ENCODE measurements around the gene NIPAL3. TPM values are rescaled to one million over a fixed set of nuclear protein-coding genes. Genes with fewer than 3 reads are reported as not detected.

The NIPAL3 gene
- total RNA-seq, 6 donors from 2014 or later, result 28.2 to 71.0 (median 46.6) TPM

DNA sequence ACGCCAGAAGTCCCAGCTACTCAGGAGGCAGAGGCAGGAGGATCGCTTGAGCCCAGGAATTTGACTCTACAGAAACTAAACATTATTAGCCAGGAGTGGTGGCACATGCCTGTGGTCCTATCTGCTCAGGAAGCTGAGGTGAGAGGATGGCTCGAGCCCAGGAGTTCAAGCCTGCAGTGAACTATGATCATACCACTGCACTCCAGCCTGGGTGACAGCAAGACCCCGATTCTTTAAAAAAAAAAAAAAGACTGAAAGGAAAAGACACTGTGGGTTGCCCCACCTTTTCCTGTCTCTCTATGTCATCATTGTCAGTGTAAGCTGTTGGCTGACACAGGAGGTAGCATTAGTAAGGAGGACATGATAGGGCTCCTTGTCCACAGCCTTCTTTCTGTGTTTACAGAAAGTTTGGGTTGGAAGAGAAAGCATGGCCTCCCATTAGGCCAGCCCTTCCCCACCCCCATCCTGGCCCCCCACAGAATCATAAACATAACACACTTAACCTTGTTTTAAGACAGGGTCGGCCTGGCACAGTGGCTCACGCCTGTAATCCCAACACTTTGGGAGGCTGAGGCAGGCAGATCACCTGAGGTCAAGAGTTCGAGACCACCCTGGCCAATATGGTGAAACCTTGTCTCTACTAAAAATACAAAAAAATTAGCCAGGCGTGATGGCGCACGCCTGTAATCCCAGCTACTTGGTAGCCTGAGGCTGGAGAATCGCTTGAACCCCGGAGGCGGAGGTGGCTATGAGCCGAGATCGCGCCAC is 66.4 kb downstream of the NIPAL3 start:
- no peaks in the 10 kb centered on the region for H3K27me3 ChIP-seq
- DNase-seq (no peak), ATAC-seq (ENCODE audit: low FRiP score in 2 of 2) (no peak)
- peak overlapping the region in 1 of 4 donors; percentile 30 for H3K27ac ChIP-seq
- H3K4me1 ChIP-seq, result no peaks in the 10 kb centered on the region
- no peaks in the 10 kb centered on the region for H3K9me3 ChIP-seq
- H3K4me3 ChIP-seq, result no peak overlapping the region
- WGBS, 2 donors, result 82 to 90% methylated on average over 16 of the region's 16 CpGs
- H3K36me3 ChIP-seq, result no peaks in the 10 kb centered on the region
- TF ChIP-seq, protein P1, sequence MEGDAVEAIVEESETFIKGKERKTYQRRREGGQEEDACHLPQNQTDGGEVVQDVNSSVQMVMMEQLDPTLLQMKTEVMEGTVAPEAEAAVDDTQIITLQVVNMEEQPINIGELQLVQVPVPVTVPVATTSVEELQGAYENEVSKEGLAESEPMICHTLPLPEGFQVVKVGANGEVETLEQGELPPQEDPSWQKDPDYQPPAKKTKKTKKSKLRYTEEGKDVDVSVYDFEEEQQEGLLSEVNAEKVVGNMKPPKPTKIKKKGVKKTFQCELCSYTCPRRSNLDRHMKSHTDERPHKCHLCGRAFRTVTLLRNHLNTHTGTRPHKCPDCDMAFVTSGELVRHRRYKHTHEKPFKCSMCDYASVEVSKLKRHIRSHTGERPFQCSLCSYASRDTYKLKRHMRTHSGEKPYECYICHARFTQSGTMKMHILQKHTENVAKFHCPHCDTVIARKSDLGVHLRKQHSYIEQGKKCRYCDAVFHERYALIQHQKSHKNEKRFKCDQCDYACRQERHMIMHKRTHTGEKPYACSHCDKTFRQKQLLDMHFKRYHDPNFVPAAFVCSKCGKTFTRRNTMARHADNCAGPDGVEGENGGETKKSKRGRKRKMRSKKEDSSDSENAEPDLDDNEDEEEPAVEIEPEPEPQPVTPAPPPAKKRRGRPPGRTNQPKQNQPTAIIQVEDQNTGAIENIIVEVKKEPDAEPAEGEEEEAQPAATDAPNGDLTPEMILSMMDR (IDR thresholded peaks at IDR 0.05), result no peak
- TF ChIP-seq POLR2A (IDR thresholded peaks at IDR 0.05), result no peak
- TF ChIP-seq POLR2AphosphoS5 (IDR thresholded peaks at IDR 0.05), result no peak
- no peak for TF ChIP-seq EP300 (IDR thresholded peaks at IDR 0.05)

DNA sequence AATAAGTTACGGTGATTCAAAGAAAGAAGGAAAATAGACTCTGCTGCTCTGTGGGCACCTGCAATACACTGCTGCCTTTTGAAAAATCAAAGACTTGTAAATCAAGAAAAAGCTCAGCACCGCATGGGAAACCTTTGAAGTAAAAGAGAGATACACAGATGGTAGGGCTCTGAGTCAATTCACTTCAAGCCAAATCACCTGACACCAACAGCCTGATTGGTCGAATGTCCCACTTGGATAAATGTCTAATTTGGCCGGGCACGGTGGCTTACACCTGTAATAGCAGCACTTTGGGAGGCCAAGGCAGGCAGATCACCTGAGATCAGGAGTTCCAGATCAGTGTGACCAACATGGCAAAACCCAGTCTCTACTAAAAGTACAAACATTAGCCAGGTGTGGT is 67.8 kb downstream of the NIPAL3 start:
- Histone ChIP-seq H3K4me1 (no peaks in the 10 kb centered on the region), H3K27ac (no peak overlapping the region), H3K36me3 (no peaks in the 10 kb centered on the region), H3K4me3 (no peak overlapping the region), H3K27me3 (no peaks in the 10 kb centered on the region), H3K9me3 (no peaks in the 10 kb centered on the region)
- 76 to 96% methylated on average over 5 of the region's 5 CpGs for WGBS, 2 donors
- no peak for TF ChIP-seq POLR2A (IDR thresholded peaks at IDR 0.05)
- TF ChIP-seq, protein P1 (IDR thresholded peaks at IDR 0.05), result no peak
- DNase-seq (no peak), ATAC-seq (ENCODE audit: low FRiP score in 2 of 2) (no peak)

DNA sequence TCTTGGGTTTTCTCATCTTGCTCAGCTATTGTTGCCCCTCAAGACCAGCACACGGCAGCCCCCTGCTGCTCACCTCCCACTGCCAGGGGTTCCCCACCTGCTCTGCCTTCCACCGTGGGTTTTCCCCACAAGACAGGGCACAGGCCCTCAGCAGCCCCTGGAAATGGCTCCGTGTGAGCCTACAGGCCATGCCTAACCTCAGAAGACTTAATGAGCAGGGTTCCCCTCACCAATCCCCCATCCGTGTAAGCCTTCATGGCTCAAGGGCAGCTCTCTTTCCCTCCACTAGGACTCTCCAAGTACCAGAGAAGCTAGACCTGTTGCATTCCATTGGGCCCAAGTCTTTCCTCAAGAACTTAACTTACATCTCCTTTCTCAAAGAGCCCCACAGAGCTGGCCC is 68.6 kb downstream of the NIPAL3 start:
- Histone ChIP-seq H3K36me3 (no peaks in the 10 kb centered on the region), H3K27me3 (no peaks in the 10 kb centered on the region), H3K4me1 (no peaks in the 10 kb centered on the region), H3K9me3 (no peaks in the 10 kb centered on the region), H3K27ac (no peak overlapping the region), H3K4me3 (no peak overlapping the region)
- ATAC-seq (ENCODE audit: low FRiP score in 2 of 2), result no peak
- DNase-seq, result no peak
- WGBS, 2 donors, result 70 to 74% methylated on average over 4 of the region's 4 CpGs
- no peak for TF ChIP-seq POLR2A (IDR thresholded peaks at IDR 0.05)
- TF ChIP-seq EP300 (IDR thresholded peaks at IDR 0.05), result no peak
- TF ChIP-seq, protein P1 (IDR thresholded peaks at IDR 0.05), result no peak
- TF ChIP-seq POLR2AphosphoS5 (IDR thresholded peaks at IDR 0.05), result no peak

DNA sequence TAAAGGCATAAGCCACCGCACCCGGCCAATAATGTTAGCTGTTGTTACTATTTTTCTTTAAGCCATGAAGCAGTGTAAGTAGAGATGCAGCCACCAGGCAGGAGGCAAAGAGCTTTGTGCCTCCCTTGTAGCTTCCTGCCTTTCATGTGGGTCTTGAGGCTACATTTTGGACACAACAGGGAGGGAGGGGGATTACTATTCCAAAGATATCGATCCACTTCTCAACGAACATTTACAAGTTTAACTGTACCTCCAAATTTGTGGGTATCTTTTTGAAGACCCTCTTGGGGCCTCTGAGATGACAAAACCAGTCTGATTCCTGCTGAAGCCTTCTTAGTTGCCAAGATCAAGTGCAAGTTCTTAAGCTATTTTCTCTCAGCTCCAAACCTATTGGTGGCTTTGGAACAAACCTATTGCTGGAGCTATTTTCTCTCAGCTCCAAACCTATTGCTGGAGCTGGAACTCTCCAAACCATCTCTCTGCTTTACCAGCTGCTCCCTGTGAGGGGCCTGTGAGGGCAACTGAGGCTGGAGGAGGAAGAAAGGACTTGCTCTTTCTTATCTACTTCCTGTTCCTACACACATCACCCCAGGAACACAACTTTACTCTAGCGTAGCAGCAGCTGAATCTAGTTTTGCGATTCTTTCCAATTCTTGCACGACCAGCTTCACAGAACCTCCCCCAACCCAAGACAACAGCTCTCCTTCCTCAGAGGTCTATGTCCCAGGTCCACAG is 70.9 kb downstream of the NIPAL3 start:
- Histone ChIP-seq H3K4me1 (no peaks in the 10 kb centered on the region), H3K27ac (no peak overlapping the region), H3K4me3 (no peak overlapping the region), H3K36me3 (no peaks in the 10 kb centered on the region), H3K27me3 (no peaks in the 10 kb centered on the region), H3K9me3 (peaks cover 0 to 6% (median 0%) of the 10 kb centered on the region in 4 donors)
- ATAC-seq (ENCODE audit: low FRiP score in 2 of 2), result no peak
- DNase-seq, result no peak
- WGBS, 2 donors, result 79 to 85% methylated on average over 7 of the region's 7 CpGs
- no peak for TF ChIP-seq POLR2A (IDR thresholded peaks at IDR 0.05)
- TF ChIP-seq, protein P1 (IDR thresholded peaks at IDR 0.05), result no peak
- TF ChIP-seq POLR2AphosphoS5 (IDR thresholded peaks at IDR 0.05), result no peak
- TF ChIP-seq EP300 (IDR thresholded peaks at IDR 0.05), result no peak
